H1 (cell line): ENCODE measurements around the gene MCUR1. TPM values are rescaled to one million over a fixed set of nuclear protein-coding genes. Genes with fewer than 3 reads are reported as not detected.

Source experiments
- MAFK ChIP-seq: IDR thresholded peaks from 2 replicates; pipeline ENCODE4 v1.6.1; 2012; ENCODE audit warnings: low read depth, mild to moderate bottlenecking, improper control_type of control experiment, low read length
- POLR2AphosphoS5 ChIP-seq: IDR thresholded peaks from 2 replicates; pipeline ENCODE4 v1.6.1; 2011; ENCODE audit warnings: low read depth, low read length
- polyA plus RNA-seq, 7 experiments: library from polyadenylated mRNA; depleted of rRNA in 3 of 7; stranded (reverse) in 5 of 7; unstranded in 2 of 7; fragments of >200 nt in 5 of 7; fragments of 200-250 nt in 2 of 7; gene quantifications; 1 replicate in 5 of 7; 2 replicates in 1 of 7; 4 replicates in 1 of 7; pipeline versions ENCODE4 v1.2.1 to v1.2.3, GENCODE V29; 2011 to 2013; ENCODE audit warnings: missing spikeins in 2 of 7, mixed read lengths in 2 of 7
- total RNA-seq: library from RNA; stranded (reverse); fragmentation: NEBNext Ultra II Directional; extraction: Animal tissue kit (Norgen Biotek cat#: 25700); gene quantifications from 2 replicates; pipeline ENCODE4 v1.2.1, GENCODE V29; 2021

MCUR1 gene
- total and polyA plus RNA-seq, 2 of the 8 experiments (the other 6 are each of a cell fraction or from before 2014, with no cell fraction given): 9.6 to 37.3 TPM

DNA sequence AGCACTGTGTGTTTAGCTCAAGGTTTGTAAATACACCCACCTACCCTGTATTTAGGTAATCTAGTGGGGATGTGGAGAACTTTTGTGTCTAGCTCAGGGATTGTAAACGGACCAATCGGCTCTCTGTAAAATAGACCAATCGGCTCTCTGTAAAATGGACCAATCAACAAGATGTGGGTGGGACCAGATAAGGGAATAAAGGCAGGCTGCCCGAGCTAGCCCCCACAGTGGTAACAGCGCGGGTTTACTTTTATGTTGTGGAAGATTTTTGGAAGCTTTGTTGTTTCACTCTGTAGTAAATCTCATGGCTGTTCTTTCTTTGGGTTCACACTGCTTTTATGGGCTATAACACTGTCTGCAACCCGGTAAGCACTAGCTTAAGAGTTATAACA lies 70.6 kb downstream of the MCUR1 start (continued):
- no peak for TF ChIP-seq MAFK
- TF ChIP-seq POLR2AphosphoS5: no peak
